Activated T-helper 1 cell treated with anti-CD3 and anti-CD28 coated beads, Interleukin-12 subunit alpha, Interleukin-12 subunit beta, Interleukin-2, Interleukin-4 antibody, amounts not matched to agents 30 ng/mL and 10 ng/mL and 1 ng/mL, durations not matched to agents 14 hours and 24 hours and 36 hours (primary cell): ENCODE data around the gene CFAP53. TPM values are rescaled to one million over a fixed set of nuclear protein-coding genes. Genes with fewer than 3 reads are reported as not detected.
"Not testable (repeated sequence)": the region's sequence is repeated elsewhere in the genome, so short reads cannot be mapped to it uniquely, and the experiment has no call there.

ENCODE experiments used
- DNase-seq: peaks from one replicate; pipeline ENCODE4 v3.0.0; 2021; ENCODE audit warnings: low spot score
- H3K27ac Mint-ChIP-seq: one replicate; pipeline ENCODE4 v1.8.0; 2021; ENCODE audit warnings: mild to moderate bottlenecking, mixed read lengths
- H3K27me3 Mint-ChIP-seq: one replicate; pipeline ENCODE4 v1.8.0; 2022; ENCODE audit warnings: mild to moderate bottlenecking, moderate library complexity, mixed read lengths; ENCODE audit not compliant: insufficient read depth
- H3K36me3 Mint-ChIP-seq: one replicate; pipeline ENCODE4 v1.8.0; 2021; ENCODE audit warnings: low read depth, mixed read lengths
- H3K4me1 Mint-ChIP-seq: one replicate; pipeline ENCODE4 v1.8.0; 2021; ENCODE audit warnings: low read depth, mixed read lengths
- H3K4me3 Mint-ChIP-seq: one replicate; pipeline ENCODE4 v1.8.0; 2021; ENCODE audit warnings: mild to moderate bottlenecking, moderate library complexity, mixed read lengths
- H3K9me3 Mint-ChIP-seq: one replicate; pipeline ENCODE4 v1.8.0; 2021; ENCODE audit warnings: mixed read lengths
- intact Hi-C: fragments of 100-400 bp; cut with micrococcal nuclease; formaldehyde crosslinking; loops from one replicate; pipeline ENCODE4 v1.15.1; 2024
- total RNA-seq: library from RNA; stranded (reverse); gene quantifications from 2 replicates; pipeline ENCODE4 v1.2.3, GENCODE V29; 2022

CFAP53 gene
- total RNA-seq, 1 donor from 2014 or later: 0.31 TPM

GRCh38 chr18:50299626-50300388 is 33.5 kb upstream of the CFAP53 start:
- Mint-ChIP-seq H3K4me3 (no peak overlapping the region), H3K9me3 (no peaks in the 10 kb centered on the region), H3K27me3 (peaks cover 35% of the 10 kb centered on the region), H3K27ac (no peak overlapping the region), H3K4me1 (peaks cover 15% of the 10 kb centered on the region), H3K36me3 (peaks cover 2% of the 10 kb centered on the region)
- intact Hi-C loops: no loop called here
- DNase-seq: no peak

GRCh38 chr18:50298443-50299284 is 32.4 kb upstream of the CFAP53 start:
- intact Hi-C loops: loop anchor here (1.0 kb wide), 3 partner anchors 9 to 17 kb away; partner anchors contain the start of genes CXXC1 and MBD1
- H3K9me3 Mint-ChIP-seq: no peaks in the 10 kb centered on the region
- peak overlapping the region; percentile 74 for H3K4me3 Mint-ChIP-seq
- peaks cover 24% of the 10 kb centered on the region for H3K27me3 Mint-ChIP-seq
- peaks cover 2% of the 10 kb centered on the region for H3K36me3 Mint-ChIP-seq
- peaks cover 15% of the 10 kb centered on the region for H3K4me1 Mint-ChIP-seq
- H3K27ac Mint-ChIP-seq: no peak overlapping the region
- DNase-seq: no peak

GRCh38 chr18:50297621-50298442 is 31.5 kb upstream of the CFAP53 start:
- Mint-ChIP-seq H3K27me3 (peaks cover 24% of the 10 kb centered on the region), H3K9me3 (no peaks in the 10 kb centered on the region), H3K36me3 (peaks cover 2% of the 10 kb centered on the region), H3K27ac (no peak overlapping the region), H3K4me3 (peak overlapping the region; percentile 74), H3K4me1 (peaks cover 15% of the 10 kb centered on the region)
- peak; percentile 59 for DNase-seq
- intact Hi-C loops: loop anchor here (1.0 kb wide), 3 partner anchors 9 to 17 kb away; partner anchors contain the start of genes CXXC1 and MBD1

GRCh38 chr18:50293039-50293438 is 26.7 kb upstream of the CFAP53 start:
- H3K4me1 Mint-ChIP-seq: peaks cover 13% of the 10 kb centered on the region
- peaks cover 5% of the 10 kb centered on the region for H3K27me3 Mint-ChIP-seq
- DNase-seq: no peak
- intact Hi-C loops: no loop called here
- no peaks in the 10 kb centered on the region for H3K9me3 Mint-ChIP-seq
- H3K27ac Mint-ChIP-seq: no peak overlapping the region
- H3K4me3 Mint-ChIP-seq: no peak overlapping the region
- H3K36me3 Mint-ChIP-seq: peaks cover under 1% of the 10 kb centered on the region

- Mint-ChIP-seq H3K4me3 (peak overlapping the region; percentile 68), H3K36me3 (peaks cover 23% of the 10 kb centered on the region), H3K27ac (peak overlapping the region; percentile 69), H3K4me1 (peaks cover 25% of the 10 kb centered on the region), H3K9me3 (no peaks in the 10 kb centered on the region), H3K27me3 (no peaks in the 10 kb centered on the region)
- DNase-seq: no peak
- intact Hi-C loops: loop anchor here (5.0 to 10.0 kb wide), 6 partner anchors 676 to 1344 kb away; partner anchors contain the start of genes ELAC1, MEX3C and SMAD4
Measured at GRCh38 chr18:50289108-50289443, 22.8 kb upstream of the CFAP53 start.

GRCh38 chr18:50288348-50289107 is 22.2 kb upstream of the CFAP53 start:
- Mint-ChIP-seq H3K27ac (peak overlapping the region; percentile 97), H3K36me3 (peaks cover 29% of the 10 kb centered on the region), H3K4me3 (peak overlapping the region; percentile 93), H3K4me1 (peaks cover 31% of the 10 kb centered on the region)
- H3K27me3 Mint-ChIP-seq, H3K9me3 Mint-ChIP-seq, DNase-seq: not testable (repeated sequence)
- intact Hi-C loops: loop anchor here (1.0 to 10.0 kb wide), 7 partner anchors 8 to 1344 kb away; partner anchors contain the start of genes ELAC1, MEX3C and SMAD4

GRCh38 chr18:50287441-50288347 is 21.4 kb upstream of the CFAP53 start, which contains the start of gene CXXC1:
CXXC1 (minus strand) TSS chr18:50287692; CDS start chr18:50287589, 103 bp downstream.
- Mint-ChIP-seq H3K9me3 (no peaks in the 10 kb centered on the region), H3K36me3 (peaks cover 37% of the 10 kb centered on the region), H3K4me3 (peak within 1 kb of the TSS; percentile 93), H3K27ac (peak within 1 kb of the TSS; percentile 97), H3K27me3 (no peaks in the 10 kb centered on the region), H3K4me1 (peaks cover 31% of the 10 kb centered on the region)
- DNase-seq: peak; percentile 95
- intact Hi-C loops: loop anchor here (1.0 to 10.0 kb wide), 12 partner anchors 7 to 1343 kb away; partner anchors contain the start of genes CFAP53, ELAC1, MEX3C and SKA1

GRCh38 chr18:50287028-50287440 is 20.7 kb upstream of the CFAP53 start:
- intact Hi-C loops: loop anchor here (1.0 to 10.0 kb wide), 11 partner anchors 11 to 1342 kb away; partner anchors contain the start of genes CFAP53, ELAC1, MEX3C and SKA1
- Mint-ChIP-seq H3K27ac (peak overlapping the region; percentile 97), H3K27me3 (no peaks in the 10 kb centered on the region), H3K36me3 (peaks cover 44% of the 10 kb centered on the region), H3K4me1 (peaks cover 31% of the 10 kb centered on the region), H3K4me3 (peak overlapping the region; percentile 93), H3K9me3 (no peaks in the 10 kb centered on the region)
- DNase-seq: no peak

GRCh38 chr18:50286391-50287027 is 20.2 kb upstream of the CFAP53 start:
- Mint-ChIP-seq H3K9me3 (no peaks in the 10 kb centered on the region), H3K4me1 (peaks cover 31% of the 10 kb centered on the region), H3K4me3 (peak overlapping the region; percentile 93), H3K27me3 (no peaks in the 10 kb centered on the region), H3K27ac (peak overlapping the region; percentile 97), H3K36me3 (peaks cover 44% of the 10 kb centered on the region)
- intact Hi-C loops: loop anchor here (1.0 to 10.0 kb wide), 11 partner anchors 12 to 1342 kb away; partner anchors contain the start of genes CFAP53, ELAC1, MEX3C and SKA1
- no peak for DNase-seq

GRCh38 chr18:50285631-50286321 is 19.5 kb upstream of the CFAP53 start:
- Mint-ChIP-seq H3K4me3 (peak overlapping the region; percentile 93), H3K27ac (peak overlapping the region; percentile 25), H3K9me3 (no peaks in the 10 kb centered on the region), H3K4me1 (peaks cover 32% of the 10 kb centered on the region), H3K36me3 (peaks cover 44% of the 10 kb centered on the region), H3K27me3 (no peaks in the 10 kb centered on the region)
- intact Hi-C loops: loop anchor here (5.0 to 10.0 kb wide), 6 partner anchors 679 to 1341 kb away; partner anchors contain the start of genes ELAC1, MEX3C and SMAD4
- DNase-seq: no peak
